Gastroesophageal sphincter (tissue), 3 donors: ENCODE measurements around the gene DAPK1.

Source experiments
- EP300 ChIP-seq: sonication (generic); formaldehyde crosslinking; IDR thresholded peaks from one replicate; pipeline ENCODE4 v1.6.1; 2017; ENCODE audit warnings: antibody characterized with exemption, mild to moderate bottlenecking
- POLR2A ChIP-seq, 2 donors: fragments of 450-650 bp; IDR thresholded peaks; one replicate each; pipeline ENCODE4 v1.6.1; 2017; ENCODE audit warnings: antibody characterized with exemption in 2 of 2, mild to moderate bottlenecking in 2 of 2, moderate library complexity in 1 of 2
- POLR2AphosphoS5 ChIP-seq: sonication (generic); formaldehyde crosslinking; IDR thresholded peaks from one replicate; pipeline ENCODE4 v1.6.1; 2017; ENCODE audit warnings: antibody characterized with exemption
- TF ChIP-seq, protein P1 (sequence below), 4 experiments: fragments of 200-600 bp in 2 of 4; fragments of 450-650 bp in 2 of 4; sonication (generic) in 1 of 4; IDR thresholded peaks; one replicate each; pipeline ENCODE4 v1.5.1; 2017 to 2019; ENCODE audit warnings: antibody characterized with exemption in 4 of 4, mild to moderate bottlenecking in 2 of 4, moderate library complexity in 2 of 4

DNA sequence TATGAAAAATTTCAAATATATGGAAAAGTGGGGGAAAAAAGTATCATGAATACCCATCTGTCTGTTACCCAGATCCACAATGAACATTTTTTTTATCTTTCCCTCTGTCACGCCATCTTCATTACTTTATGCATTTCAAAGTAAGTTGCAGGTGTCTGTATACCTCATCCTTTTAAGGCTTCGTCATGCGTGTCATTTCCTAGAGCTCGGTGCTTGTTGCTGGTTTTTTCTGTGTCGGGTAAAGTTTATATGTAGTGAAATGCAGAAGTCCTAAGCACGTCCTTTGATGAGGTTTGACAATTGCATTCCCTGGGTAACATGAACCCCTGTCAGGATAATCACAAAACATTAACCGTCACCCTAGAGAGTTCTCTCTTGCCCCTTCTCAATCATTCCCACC is 52.1 kb downstream of the DAPK1 start:
- TF ChIP-seq, protein P1, sequence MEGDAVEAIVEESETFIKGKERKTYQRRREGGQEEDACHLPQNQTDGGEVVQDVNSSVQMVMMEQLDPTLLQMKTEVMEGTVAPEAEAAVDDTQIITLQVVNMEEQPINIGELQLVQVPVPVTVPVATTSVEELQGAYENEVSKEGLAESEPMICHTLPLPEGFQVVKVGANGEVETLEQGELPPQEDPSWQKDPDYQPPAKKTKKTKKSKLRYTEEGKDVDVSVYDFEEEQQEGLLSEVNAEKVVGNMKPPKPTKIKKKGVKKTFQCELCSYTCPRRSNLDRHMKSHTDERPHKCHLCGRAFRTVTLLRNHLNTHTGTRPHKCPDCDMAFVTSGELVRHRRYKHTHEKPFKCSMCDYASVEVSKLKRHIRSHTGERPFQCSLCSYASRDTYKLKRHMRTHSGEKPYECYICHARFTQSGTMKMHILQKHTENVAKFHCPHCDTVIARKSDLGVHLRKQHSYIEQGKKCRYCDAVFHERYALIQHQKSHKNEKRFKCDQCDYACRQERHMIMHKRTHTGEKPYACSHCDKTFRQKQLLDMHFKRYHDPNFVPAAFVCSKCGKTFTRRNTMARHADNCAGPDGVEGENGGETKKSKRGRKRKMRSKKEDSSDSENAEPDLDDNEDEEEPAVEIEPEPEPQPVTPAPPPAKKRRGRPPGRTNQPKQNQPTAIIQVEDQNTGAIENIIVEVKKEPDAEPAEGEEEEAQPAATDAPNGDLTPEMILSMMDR (IDR thresholded peaks at IDR 0.05): no peak
- TF ChIP-seq POLR2AphosphoS5: no peak
- no peak for TF ChIP-seq EP300
- TF ChIP-seq POLR2A (IDR thresholded peaks at IDR 0.05): no peak
